ENCODE data around the gene ATP5PO. TPM values are rescaled to one million over a fixed set of nuclear protein-coding genes. Genes with fewer than 3 reads are reported as not detected.

Gene ATP5PO
- total and polyA plus RNA-seq, 2 of the 13 experiments (the other 11 are each of a cell fraction or from before 2014, with no cell fraction given) = 256 to 297 TPM

DNA sequence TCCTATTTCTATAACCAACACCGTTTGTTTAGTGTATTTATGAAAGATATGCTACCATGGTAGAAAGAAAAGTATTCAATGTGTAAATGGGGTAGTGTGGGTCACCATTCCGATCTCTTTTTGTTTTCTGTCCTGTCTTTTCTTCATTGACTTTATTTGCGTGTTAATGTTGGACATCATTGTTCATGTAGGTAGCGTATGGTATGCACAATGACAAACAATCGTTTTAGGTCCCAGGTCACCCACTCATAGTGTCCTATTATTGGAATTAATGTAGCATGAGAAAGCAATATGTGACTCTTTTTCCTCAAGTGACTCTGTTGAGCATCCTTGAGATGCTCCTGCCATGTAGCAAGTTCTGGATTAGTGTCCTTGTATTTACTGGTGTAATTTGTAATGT is 25.4 kb downstream of the ATP5PO start (continued):
- TF ChIP-seq, protein P1, sequence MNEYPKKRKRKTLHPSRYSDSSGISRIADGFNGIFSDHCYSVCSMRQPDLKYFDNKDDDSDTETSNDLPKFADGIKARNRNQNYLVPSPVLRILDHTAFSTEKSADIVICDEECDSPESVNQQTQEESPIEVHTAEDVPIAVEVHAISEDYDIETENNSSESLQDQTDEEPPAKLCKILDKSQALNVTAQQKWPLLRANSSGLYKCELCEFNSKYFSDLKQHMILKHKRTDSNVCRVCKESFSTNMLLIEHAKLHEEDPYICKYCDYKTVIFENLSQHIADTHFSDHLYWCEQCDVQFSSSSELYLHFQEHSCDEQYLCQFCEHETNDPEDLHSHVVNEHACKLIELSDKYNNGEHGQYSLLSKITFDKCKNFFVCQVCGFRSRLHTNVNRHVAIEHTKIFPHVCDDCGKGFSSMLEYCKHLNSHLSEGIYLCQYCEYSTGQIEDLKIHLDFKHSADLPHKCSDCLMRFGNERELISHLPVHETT (CRISPR knock-in tag; conservative IDR thresholded peaks at IDR 0.05) = no peak
- TF ChIP-seq, protein P2, sequence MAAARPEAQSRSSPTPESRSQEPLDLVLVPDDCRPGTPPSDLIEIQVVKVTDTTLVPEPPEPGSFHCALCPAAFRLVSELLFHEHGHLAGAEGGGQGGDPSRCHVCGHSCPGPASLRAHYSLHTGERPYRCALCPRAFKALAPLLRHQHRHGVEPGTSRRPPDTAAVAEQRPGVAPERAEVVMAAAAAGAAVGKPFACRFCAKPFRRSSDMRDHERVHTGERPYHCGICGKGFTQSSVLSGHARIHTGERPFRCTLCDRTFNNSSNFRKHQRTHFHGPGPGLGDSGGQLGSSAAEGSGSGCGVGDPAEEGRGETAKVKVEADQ (CRISPR knock-in tag; IDR thresholded peaks at IDR 0.05; ENCODE audit: borderline replicate concordance) = no peak

DNA sequence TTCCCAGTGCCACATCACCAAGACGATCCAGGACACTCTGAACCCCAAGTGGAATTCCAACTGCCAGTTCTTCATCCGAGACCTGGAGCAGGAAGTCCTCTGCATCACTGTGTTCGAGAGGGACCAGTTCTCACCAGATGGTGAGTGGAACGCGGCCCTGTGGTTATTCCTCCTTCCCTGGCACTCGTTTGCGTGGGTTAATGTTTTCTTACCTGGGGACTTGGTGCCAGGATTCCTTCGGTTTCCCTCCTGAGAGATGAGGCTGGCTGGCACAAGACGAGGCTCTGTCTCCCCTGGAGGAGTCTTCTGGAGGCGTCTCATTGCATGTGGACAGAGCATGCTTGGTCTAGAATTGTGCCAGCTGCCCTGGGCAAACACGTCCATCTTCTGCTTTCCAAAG is 29.3 kb downstream of the ATP5PO start:
- POLR2A ChIA-PET = no interaction called here
- Histone ChIP-seq H3K79me2 (ENCODE audit: insufficient read depth, low read length) (no peaks in the 10 kb centered on the region), H3K36me3 (replicated peaks in 1 of 2; ENCODE audit: control insufficient read depth in 1 of 2, insufficient read depth in 2 of 2, low read length in 2 of 2) (no peaks in the 10 kb centered on the region), H3K4me3 (replicated peaks in 1 of 3; ENCODE audit: insufficient read depth in 1 of 3, low read depth in 2 of 3, low read length in 3 of 3) (no peak overlapping the region), H3K4me1 (ENCODE audit: insufficient read depth, low read length) (no peaks in the 10 kb centered on the region), H2AFZ (ENCODE audit: low read length) (no peak overlapping the region), H3K9me3 (ENCODE audit: low read length) (no peaks in the 10 kb centered on the region), H3K27ac (ENCODE audit: extremely low read length, insufficient read depth, low read length) (no peak overlapping the region), H3K9ac (ENCODE audit: insufficient read depth, low read depth, low read length) (no peak overlapping the region), H3K4me2 (ENCODE audit: low read depth, low read length) (no peak overlapping the region), H3K27me3 (ENCODE audit: control insufficient read depth in 1 of 2, insufficient read depth in 2 of 2, low read length in 2 of 2) (peaks cover 0 to 40% of the 10 kb centered on the region in 2 experiments; a peak in 2 of 5 replicates), H4K20me1 (ENCODE audit: insufficient read depth, low read length) (no peaks in the 10 kb centered on the region)
- FAIRE-seq (no peak), ATAC-seq (no peak), DNase-seq (ENCODE audit: low spot score) (no peak)
- intact Hi-C loops (cut with micrococcal nuclease; ENCODE audit: unreplicated experiment) (no loop called here), in situ Hi-C loops (cut with HindIII; ENCODE audit: extremely low pct_ligation_motif_present, low pct_unique_long_range_greater_than_20kb) (no loop called here)
- no TSS peak for BruUV-seq (replicated peaks)
- CTCF ChIA-PET (ENCODE audit: low intra/inter-chr PET ratio, low total read pairs) = no interaction called here
- no peak for TF ChIP-seq ZNF792 (CRISPR knock-in tag; IDR thresholded peaks at IDR 0.05)
- TF ChIP-seq, protein P3, sequence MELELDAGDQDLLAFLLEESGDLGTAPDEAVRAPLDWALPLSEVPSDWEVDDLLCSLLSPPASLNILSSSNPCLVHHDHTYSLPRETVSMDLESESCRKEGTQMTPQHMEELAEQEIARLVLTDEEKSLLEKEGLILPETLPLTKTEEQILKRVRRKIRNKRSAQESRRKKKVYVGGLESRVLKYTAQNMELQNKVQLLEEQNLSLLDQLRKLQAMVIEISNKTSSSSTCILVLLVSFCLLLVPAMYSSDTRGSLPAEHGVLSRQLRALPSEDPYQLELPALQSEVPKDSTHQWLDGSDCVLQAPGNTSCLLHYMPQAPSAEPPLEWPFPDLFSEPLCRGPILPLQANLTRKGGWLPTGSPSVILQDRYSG (CRISPR knock-in tag; IDR thresholded peaks at IDR 0.05) = no peak
- TF ChIP-seq ZMYM2 (CRISPR knock-in tag; IDR thresholded peaks at IDR 0.05) = no peak
- no peak for TF ChIP-seq IKZF1 (IDR thresholded peaks at IDR 0.05)
- no peak for TF ChIP-seq GABPB1 (CRISPR knock-in tag; IDR thresholded peaks at IDR 0.05)
- no peak for TF ChIP-seq ZNF589 (CRISPR knock-in tag; conservative IDR thresholded peaks at IDR 0.05)
- no peak for TF ChIP-seq ZIK1 (CRISPR knock-in tag; IDR thresholded peaks at IDR 0.05; ENCODE audit: borderline replicate concordance, low read depth)
- 39% methylated on average over 11 of the region's 11 CpGs for WGBS (ENCODE audit: low lambda C conversion rate)
